Sigmoid colon (tissue), 4 donors: ENCODE results near the gene MKRN2OS.

Experiments used
- CTCF ChIP-seq, 4 experiments: fragments of 450-650 bp in 3 of 4; fragments of 200-600 bp in 1 of 4; IDR thresholded peaks; one replicate each; pipeline ENCODE4 v1.5.1; 2016 to 2019; ENCODE audit warnings: antibody characterized with exemption in 4 of 4, mild to moderate bottlenecking in 3 of 4, moderate library complexity in 2 of 4
- EP300 ChIP-seq, 4 donors: sonication (generic); formaldehyde crosslinking; IDR thresholded peaks; one replicate each; pipeline ENCODE4 v1.6.1; 2017; ENCODE audit warnings: antibody characterized with exemption in 4 of 4

GRCh38 chr3:12541625-12542024, 3.7 kb downstream of the MKRN2OS start:
- no peak for TF ChIP-seq CTCF (IDR thresholded peaks at IDR 0.05)
- no peak for TF ChIP-seq EP300 (IDR thresholded peaks at IDR 0.05)
